ENCODE measurements around the gene CYP24A1. TPM values are rescaled to one million over a fixed set of nuclear protein-coding genes. Genes with fewer than 3 reads are reported as not detected.

CYP24A1 gene
- total RNA-seq, 1 experiment from 2014 or later = 1.2 TPM

DNA sequence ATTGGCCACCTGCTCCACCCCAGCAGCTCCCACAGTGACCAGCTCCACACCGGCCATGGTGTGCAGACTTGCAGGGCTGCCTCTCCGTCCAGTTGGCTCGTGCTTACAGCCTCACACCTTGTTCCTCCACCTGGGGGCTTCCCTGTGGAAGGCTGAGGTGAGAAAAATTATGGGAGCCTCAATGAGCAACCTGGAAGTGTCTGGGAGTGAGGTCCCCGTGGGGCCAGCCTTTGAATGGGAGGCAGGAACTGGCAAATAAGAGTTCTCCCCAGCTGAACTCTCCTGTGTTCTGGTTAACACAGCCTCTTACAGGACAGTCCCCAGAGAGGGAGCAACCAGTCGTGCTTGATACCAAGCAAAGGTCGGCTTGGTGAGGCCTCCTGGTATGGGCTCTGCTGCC lies 30.3 kb upstream of the CYP24A1 start:
- ATAC-seq (no peak), DNase-seq (no peak)
- no peak overlapping the region for H2AFZ ChIP-seq (ENCODE audit: low read length)
- no TSS peak for BruUV-seq (replicated peaks)
- no peaks in the 10 kb centered on the region for H3K36me3 ChIP-seq (ENCODE audit: low read depth, low read length)
- no peak overlapping the region for H3K4me3 ChIP-seq (ENCODE audit: low read length)
- 0 out of 2 replicates have a peak, but pooled peaks cover under 1% of the 10 kb centered on the region for H4K20me1 ChIP-seq (ENCODE audit: low read length)
- peaks cover 9% of the 10 kb centered on the region for H3K4me1 ChIP-seq (ENCODE audit: insufficient read depth, low read length)
- ChIA-PET CTCF (no interaction called here), POLR2A (ENCODE audit: unreplicated experiment) (no interaction called here)
- no peaks in the 10 kb centered on the region for H3K27me3 ChIP-seq (ENCODE audit: low read length)
- H3K4me2 ChIP-seq (ENCODE audit: low read length) = no peak overlapping the region
- H3K27ac ChIP-seq (ENCODE audit: low read length) = no peak overlapping the region
- H3K79me2 ChIP-seq (ENCODE audit: low read length) = peaks cover 14% of the 10 kb centered on the region
- TF ChIP-seq EZH2 (IDR thresholded peaks at IDR 0.05; ENCODE audit: low read length, unreplicated experiment) (no peak), EZH2phosphoT487 (IDR thresholded peaks at IDR 0.05; ENCODE audit: borderline replicate concordance, low read length) (no peak)
- TF ChIP-seq, protein P1, sequence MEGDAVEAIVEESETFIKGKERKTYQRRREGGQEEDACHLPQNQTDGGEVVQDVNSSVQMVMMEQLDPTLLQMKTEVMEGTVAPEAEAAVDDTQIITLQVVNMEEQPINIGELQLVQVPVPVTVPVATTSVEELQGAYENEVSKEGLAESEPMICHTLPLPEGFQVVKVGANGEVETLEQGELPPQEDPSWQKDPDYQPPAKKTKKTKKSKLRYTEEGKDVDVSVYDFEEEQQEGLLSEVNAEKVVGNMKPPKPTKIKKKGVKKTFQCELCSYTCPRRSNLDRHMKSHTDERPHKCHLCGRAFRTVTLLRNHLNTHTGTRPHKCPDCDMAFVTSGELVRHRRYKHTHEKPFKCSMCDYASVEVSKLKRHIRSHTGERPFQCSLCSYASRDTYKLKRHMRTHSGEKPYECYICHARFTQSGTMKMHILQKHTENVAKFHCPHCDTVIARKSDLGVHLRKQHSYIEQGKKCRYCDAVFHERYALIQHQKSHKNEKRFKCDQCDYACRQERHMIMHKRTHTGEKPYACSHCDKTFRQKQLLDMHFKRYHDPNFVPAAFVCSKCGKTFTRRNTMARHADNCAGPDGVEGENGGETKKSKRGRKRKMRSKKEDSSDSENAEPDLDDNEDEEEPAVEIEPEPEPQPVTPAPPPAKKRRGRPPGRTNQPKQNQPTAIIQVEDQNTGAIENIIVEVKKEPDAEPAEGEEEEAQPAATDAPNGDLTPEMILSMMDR (conservative IDR thresholded peaks at IDR 0.05; ENCODE audit: low read depth, low read length) = no peak
- H3K9me3 ChIP-seq (ENCODE audit: low read length) = no peaks in the 10 kb centered on the region
- no peak overlapping the region for H3K9ac ChIP-seq (ENCODE audit: low read length)
- no peaks in the 10 kb centered on the region for H3F3A ChIP-seq (ENCODE audit: low read length, unreplicated experiment)
- H3K9me2 ChIP-seq (replicated peaks; ENCODE audit: low read length) = no peaks in the 10 kb centered on the region
- intact Hi-C loops (cut with micrococcal nuclease) = loop anchor here (10.0 kb wide), 1 partner anchor 629 kb away; no protein-coding TSS in a partner anchor

DNA sequence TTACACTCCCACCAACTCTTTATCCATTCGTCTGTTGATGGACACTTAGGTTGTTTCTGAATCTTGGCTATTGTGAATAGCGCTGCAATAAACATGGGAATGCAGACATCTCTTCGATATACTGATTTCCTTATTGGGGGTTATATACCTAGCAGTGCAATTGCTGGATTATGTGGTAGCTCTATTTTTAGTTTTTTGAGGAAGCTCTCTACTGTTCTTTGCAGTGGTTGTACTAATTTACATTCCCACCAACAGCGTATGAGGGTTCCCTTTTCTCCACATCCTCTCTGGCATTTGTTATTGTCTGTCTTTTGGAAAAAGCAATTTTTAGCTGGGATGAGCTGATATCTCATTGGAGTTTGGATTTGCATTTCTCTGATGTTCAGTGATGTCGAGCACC lies 29.5 kb upstream of the CYP24A1 start:
- Histone ChIP-seq H3K4me1 (ENCODE audit: insufficient read depth, low read length) (peaks cover 7% of the 10 kb centered on the region; the same call in 1 of the 2 replicates), H3K4me2 (ENCODE audit: low read length) (no peak overlapping the region), H3K4me3 (ENCODE audit: low read length) (no peak overlapping the region), H3K9me3 (ENCODE audit: low read length) (no peaks in the 10 kb centered on the region), H2AFZ (ENCODE audit: low read length) (no peak overlapping the region), H3F3A (ENCODE audit: low read length, unreplicated experiment) (no peaks in the 10 kb centered on the region), H3K9ac (ENCODE audit: low read length) (no peak overlapping the region), H3K9me2 (replicated peaks; ENCODE audit: low read length) (no peaks in the 10 kb centered on the region), H3K27ac (ENCODE audit: low read length) (no peak overlapping the region), H3K27me3 (ENCODE audit: low read length) (no peaks in the 10 kb centered on the region), H4K20me1 (ENCODE audit: low read length) (no peaks in the 10 kb centered on the region), H3K79me2 (ENCODE audit: low read length) (peaks cover 6% of the 10 kb centered on the region), H3K36me3 (ENCODE audit: low read depth, low read length) (no peaks in the 10 kb centered on the region)
- no TSS peak for BruUV-seq (replicated peaks)
- intact Hi-C loops (cut with micrococcal nuclease) = loop anchor here (10.0 kb wide), 1 partner anchor 628 kb away; no protein-coding TSS in a partner anchor
- DNase-seq = no peak
- POLR2A ChIA-PET (ENCODE audit: unreplicated experiment) = no interaction called here
- CTCF ChIA-PET = no interaction called here
- TF ChIP-seq, protein P1 (conservative IDR thresholded peaks at IDR 0.05; ENCODE audit: low read depth, low read length) = no peak
- no peak for TF ChIP-seq EZH2 (IDR thresholded peaks at IDR 0.05; ENCODE audit: low read length, unreplicated experiment)
- no peak for TF ChIP-seq EZH2phosphoT487 (IDR thresholded peaks at IDR 0.05; ENCODE audit: borderline replicate concordance, low read length)
- no peak for ATAC-seq

DNA sequence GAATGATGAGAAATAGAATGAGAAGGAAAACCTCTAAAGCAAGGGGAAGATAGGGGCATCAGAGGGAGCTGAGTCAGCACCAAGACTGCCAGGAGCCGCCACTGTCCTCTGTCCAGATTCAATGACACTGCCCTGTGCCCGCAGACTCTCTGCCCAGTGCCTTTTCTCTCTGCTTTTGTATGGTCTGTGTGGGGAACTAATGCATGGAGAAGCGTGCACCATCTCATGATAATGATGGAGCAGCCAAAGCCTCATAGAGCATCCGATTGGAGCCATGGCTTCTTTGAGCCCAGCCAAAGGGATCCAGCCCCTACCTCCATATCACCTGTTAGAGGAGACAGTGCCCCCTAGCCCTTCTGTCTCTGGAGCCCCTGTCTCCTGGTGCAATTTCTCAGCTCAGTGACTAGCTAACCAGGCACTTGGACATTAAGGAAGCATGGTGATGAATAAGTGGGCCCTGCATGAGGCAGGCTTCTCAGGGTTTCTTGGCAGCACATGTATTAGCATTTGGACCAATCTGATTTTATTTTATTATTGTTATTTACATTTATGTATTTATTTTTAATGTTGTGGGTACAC lies 27.6 kb upstream of the CYP24A1 start:
- no peak for DNase-seq
- Histone ChIP-seq H3K27me3 (ENCODE audit: low read length) (no peaks in the 10 kb centered on the region), H3K36me3 (ENCODE audit: low read depth, low read length) (no peaks in the 10 kb centered on the region), H3K9me2 (replicated peaks; ENCODE audit: low read length) (no peaks in the 10 kb centered on the region), H3K9me3 (ENCODE audit: low read length) (no peaks in the 10 kb centered on the region), H3K4me1 (ENCODE audit: insufficient read depth, low read length) (peaks cover 18% of the 10 kb centered on the region), H3F3A (ENCODE audit: low read length, unreplicated experiment) (no peaks in the 10 kb centered on the region), H3K79me2 (ENCODE audit: low read length) (no peaks in the 10 kb centered on the region), H3K9ac (ENCODE audit: low read length) (no peak overlapping the region), H3K4me2 (ENCODE audit: low read length) (no peak overlapping the region), H3K4me3 (ENCODE audit: low read length) (no peak overlapping the region), H2AFZ (ENCODE audit: low read length) (no peak overlapping the region), H4K20me1 (ENCODE audit: low read length) (no peaks in the 10 kb centered on the region), H3K27ac (ENCODE audit: low read length) (no peak overlapping the region)
- no peak; the same call in 1 of the 2 replicates for ATAC-seq
- no TSS peak for BruUV-seq (replicated peaks)
- intact Hi-C loops (cut with micrococcal nuclease) = loop anchor here (10.0 kb wide), 1 partner anchor 627 kb away; no protein-coding TSS in a partner anchor
- ChIA-PET CTCF (interaction anchor here (0.6 to 1.3 kb wide), 2 partner anchors 252 to 446 kb away, joined by 4 to 13 read pairs; no protein-coding TSS in a partner anchor), POLR2A (ENCODE audit: unreplicated experiment) (no interaction called here)
- no peak for TF ChIP-seq EZH2 (IDR thresholded peaks at IDR 0.05; ENCODE audit: low read length, unreplicated experiment)
- TF ChIP-seq, protein P1 (conservative IDR thresholded peaks at IDR 0.05; ENCODE audit: low read depth, low read length) = no peak
- no peak for TF ChIP-seq EZH2phosphoT487 (IDR thresholded peaks at IDR 0.05; ENCODE audit: borderline replicate concordance, low read length)

Data from PC-3 (cell line).